SH-SY5Y (cell line): ENCODE measurements around the gene SIL1.

Experiments used
- GATA2 ChIP-seq: IDR thresholded peaks from 2 replicates; pipeline ENCODE4 v1.6.1; 2011; ENCODE audit warnings: mild to moderate bottlenecking, low read depth, low read length
- GATA3 ChIP-seq: IDR thresholded peaks from 2 replicates; pipeline ENCODE4 v1.6.1; 2011; ENCODE audit warnings: low read depth, mild to moderate bottlenecking, low read length, moderate library complexity

DNA sequence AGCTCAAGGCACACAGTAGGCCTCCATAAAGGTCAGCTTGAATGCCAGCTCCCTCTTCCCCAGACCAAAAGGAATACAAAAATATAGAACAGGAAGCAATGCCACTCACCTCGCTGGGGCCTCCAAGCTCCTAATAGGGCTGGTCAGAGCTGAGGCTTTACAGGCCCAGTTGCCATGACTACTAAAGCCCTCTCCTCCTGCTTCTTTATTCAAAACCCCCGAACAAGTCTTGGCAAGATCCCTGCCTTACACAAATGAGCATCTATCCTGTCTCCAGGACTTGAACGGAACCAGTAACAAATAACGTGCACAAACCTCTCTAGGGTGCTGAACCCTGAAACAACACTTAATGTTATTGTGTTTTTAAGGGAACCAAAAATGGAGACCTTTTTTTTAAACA is 136.3 kb downstream of the SIL1 start:
- TF ChIP-seq GATA2 (no peak), GATA3 (no peak)
